Glutamatergic neuron (in vitro differentiated cells): ENCODE data around the gene MRPL49. TPM values are rescaled to one million over a fixed set of nuclear protein-coding genes. Genes with fewer than 3 reads are reported as not detected.

ENCODE experiments used
- DNase-seq: peaks from one replicate; pipeline ENCODE4 v3.0.0; 2022
- H3K27ac Mint-ChIP-seq: one replicate; pipeline ENCODE4 v1.8.0; 2020; ENCODE audit warnings: mild to moderate bottlenecking, mixed read lengths, inconsistent platforms; ENCODE audit not compliant: unreplicated experiment
- H3K27me3 Mint-ChIP-seq: one replicate; pipeline ENCODE4 v1.8.0; 2020; ENCODE audit warnings: mild to moderate bottlenecking, moderate library complexity, mixed read lengths, inconsistent platforms; ENCODE audit not compliant: unreplicated experiment
- H3K36me3 Mint-ChIP-seq: one replicate; pipeline ENCODE4 v1.8.0; 2020; ENCODE audit warnings: mild to moderate bottlenecking, mixed read lengths, inconsistent platforms; ENCODE audit not compliant: unreplicated experiment
- H3K4me1 Mint-ChIP-seq: one replicate; pipeline ENCODE4 v1.8.0; 2020; ENCODE audit warnings: mild to moderate bottlenecking, low read depth, mixed read lengths, inconsistent platforms; ENCODE audit not compliant: unreplicated experiment
- H3K4me3 Mint-ChIP-seq: one replicate; pipeline ENCODE4 v1.8.0; 2020; ENCODE audit warnings: mild to moderate bottlenecking, mixed read lengths, inconsistent platforms; ENCODE audit not compliant: unreplicated experiment
- H3K9me3 Mint-ChIP-seq: one replicate; pipeline ENCODE4 v1.8.0; 2020; ENCODE audit warnings: mild to moderate bottlenecking, moderate library complexity, mixed read lengths, inconsistent platforms; ENCODE audit not compliant: unreplicated experiment
- CTCF ChIP-seq: fragments of 200-600 bp; sonication (generic); IDR thresholded peaks from one replicate; pipeline ENCODE4 v1.5.0; 2021; ENCODE audit not compliant: partially characterized antibody, unreplicated experiment
- total RNA-seq: library from RNA; stranded (reverse); fragmentation: NEBNext Ultra II Directional; extraction: Animal tissue kit (Norgen Biotek cat#: 25700); gene quantifications from one replicate; pipeline ENCODE4 v1.2.1, GENCODE V29; 2021; ENCODE audit not compliant: unreplicated experiment

MRPL49 gene
- total RNA-seq, 1 donor from 2014 or later = 32.9 TPM

GRCh38 chr11:65165410-65166317 lies 43.5 kb downstream of the MRPL49 start:
- Mint-ChIP-seq H3K4me1 (peaks cover 4% of the 10 kb centered on the region), H3K27ac (no peak overlapping the region), H3K9me3 (peaks cover 2% of the 10 kb centered on the region), H3K4me3 (no peak overlapping the region), H3K36me3 (no peaks in the 10 kb centered on the region), H3K27me3 (peaks cover 3% of the 10 kb centered on the region)
- no peak for DNase-seq
- no peak for TF ChIP-seq CTCF

GRCh38 chr11:65166893-65167292 lies 44.8 kb downstream of the MRPL49 start:
- H3K27me3 Mint-ChIP-seq = peaks cover 3% of the 10 kb centered on the region
- no peak for DNase-seq
- no peak overlapping the region for H3K27ac Mint-ChIP-seq
- TF ChIP-seq CTCF = no peak
- H3K4me1 Mint-ChIP-seq = peaks cover 4% of the 10 kb centered on the region
- peaks cover 2% of the 10 kb centered on the region for H3K9me3 Mint-ChIP-seq
- no peaks in the 10 kb centered on the region for H3K36me3 Mint-ChIP-seq
- no peak overlapping the region for H3K4me3 Mint-ChIP-seq

GRCh38 chr11:65167656-65168055 lies 45.5 kb downstream of the MRPL49 start:
- Mint-ChIP-seq H3K27me3 (peaks cover 3% of the 10 kb centered on the region), H3K9me3 (peaks cover 2% of the 10 kb centered on the region), H3K27ac (no peak overlapping the region), H3K36me3 (no peaks in the 10 kb centered on the region), H3K4me3 (no peak overlapping the region), H3K4me1 (peaks cover 4% of the 10 kb centered on the region)
- DNase-seq = no peak
- no peak for TF ChIP-seq CTCF

GRCh38 chr11:65169164-65169641 lies 47.1 kb downstream of the MRPL49 start:
- Mint-ChIP-seq H3K27me3 (peaks cover 7% of the 10 kb centered on the region), H3K4me3 (no peak overlapping the region), H3K27ac (peak overlapping the region; percentile 49), H3K36me3 (no peaks in the 10 kb centered on the region), H3K9me3 (peaks cover 2% of the 10 kb centered on the region), H3K4me1 (peaks cover 4% of the 10 kb centered on the region)
- no peak for TF ChIP-seq CTCF
- no peak for DNase-seq

- Mint-ChIP-seq H3K4me1 (peaks cover 10% of the 10 kb centered on the region), H3K27me3 (peaks cover 7% of the 10 kb centered on the region), H3K9me3 (peaks cover 5% of the 10 kb centered on the region), H3K4me3 (no peak within 1 kb of the TSS), H3K27ac (peak within 1 kb of the TSS; percentile 49), H3K36me3 (no peaks in the 10 kb centered on the region)
- DNase-seq = no peak
- TF ChIP-seq CTCF = no peak
Observed at GRCh38 chr11:65170058-65170534, 48.0 kb downstream of the MRPL49 start, which contains the start of gene SPDYC. Gene SPDYC, plus strand, starts transcription at chr11:65170233. Its CDS starts 1,125 bp downstream, at chr11:65171358.
